Fibroblast of pulmonary artery (primary cell): ENCODE results near the gene SORCS2.

Experiments used
- DNase-seq: peaks from one replicate; pipeline ENCODE4 v3.0.0-alpha.2; 2010; ENCODE audit warnings: low read depth
- H3K4me3 ChIP-seq: replicated peaks from 2 replicates; pipeline ENCODE4 v1.5.1; 2011; ENCODE audit warnings: low read depth, mild to moderate bottlenecking, control low read depth, low read length, moderate library complexity
- CTCF ChIP-seq: IDR thresholded peaks from 2 replicates; pipeline ENCODE4 v1.5.1; 2011; ENCODE audit warnings: mild to moderate bottlenecking, control low read depth, low read length, inconsistent platforms; ENCODE audit errors: missing control alignments

The SORCS2 gene

DNA sequence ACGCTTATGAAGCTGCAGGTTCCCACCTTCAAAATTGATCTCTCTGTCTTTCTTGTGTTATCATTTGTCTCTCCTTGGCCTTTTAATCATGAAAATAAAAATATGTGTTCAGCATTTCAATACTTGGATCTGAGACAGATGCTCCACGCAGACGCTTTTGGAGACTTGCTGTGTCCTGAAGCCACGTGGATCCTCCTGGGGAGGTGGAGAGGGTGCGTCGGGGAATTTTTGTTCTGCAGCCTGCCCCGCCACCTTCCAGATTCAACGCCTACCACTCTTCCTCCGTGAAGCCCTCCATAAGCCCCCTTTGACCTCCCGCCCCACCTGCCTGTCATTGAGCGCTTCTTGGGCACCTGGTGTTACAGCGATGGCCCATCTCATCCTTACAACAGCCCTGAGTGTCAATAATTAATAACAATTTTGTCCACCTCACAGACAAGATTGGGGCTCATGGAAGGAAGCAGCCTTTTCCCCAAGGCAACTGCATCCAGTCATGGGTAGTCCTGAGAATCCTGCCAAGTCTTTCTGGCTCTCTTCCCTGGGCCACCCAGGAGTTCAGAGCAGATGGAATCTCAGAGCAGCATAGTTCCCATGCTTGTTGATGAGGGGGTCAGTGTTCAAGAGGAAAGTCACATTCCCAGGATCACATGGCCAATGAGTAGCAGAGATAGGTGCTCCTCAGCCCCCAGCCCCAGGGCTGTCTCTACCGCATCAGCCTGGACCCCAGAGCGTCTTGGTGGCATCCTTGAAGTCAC lies 415.0 kb downstream of the SORCS2 start:
- no peak overlapping the region for H3K4me3 ChIP-seq
- peak; percentile 7 for DNase-seq
- no peak for TF ChIP-seq CTCF

GRCh38 chr4:7608046-7608445 lies 415.7 kb downstream of the SORCS2 start:
- no peak for DNase-seq
- no peak for TF ChIP-seq CTCF
- H3K4me3 ChIP-seq = no peak overlapping the region

GRCh38 chr4:7609316-7609715 lies 417.0 kb downstream of the SORCS2 start:
- no peak for TF ChIP-seq CTCF
- DNase-seq = no peak
- H3K4me3 ChIP-seq = no peak overlapping the region

DNA sequence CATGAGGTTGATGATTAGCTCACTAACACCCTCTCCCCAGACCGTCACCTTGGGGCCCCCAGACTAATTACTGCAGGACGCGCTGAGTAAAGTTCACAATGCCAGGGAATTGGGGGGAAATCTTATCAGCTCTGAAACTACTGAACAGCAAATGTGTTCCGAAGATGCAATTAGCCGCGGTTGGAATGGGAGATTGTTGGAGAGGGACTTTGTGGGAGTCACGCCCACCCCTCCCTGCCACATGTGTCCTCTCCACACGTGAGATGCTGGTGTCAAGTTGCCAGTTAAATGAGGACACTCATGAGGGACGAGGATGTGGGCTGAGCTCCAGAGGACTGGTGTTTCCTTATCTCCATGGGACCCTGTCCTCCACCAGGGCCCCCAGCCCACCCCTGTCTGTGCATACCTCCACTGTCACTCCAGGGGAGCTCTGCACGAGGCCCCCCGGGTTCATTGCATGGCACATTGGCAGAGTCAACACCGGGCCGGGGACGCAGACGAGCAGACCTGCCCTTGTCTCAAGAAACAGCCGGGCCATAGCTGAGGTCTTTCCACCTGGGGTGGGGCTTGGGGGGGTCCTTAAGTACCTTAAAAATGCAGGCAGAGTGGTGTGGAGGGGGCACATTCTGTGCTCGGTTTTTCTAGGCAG lies 417.8 kb downstream of the SORCS2 start:
- no peak for DNase-seq
- no peak for TF ChIP-seq CTCF
- H3K4me3 ChIP-seq = no peak overlapping the region

GRCh38 chr4:7610841-7611240 lies 418.5 kb downstream of the SORCS2 start:
- no peak overlapping the region for H3K4me3 ChIP-seq
- no peak for DNase-seq
- TF ChIP-seq CTCF = no peak

GRCh38 chr4:7612311-7612897 lies 420.1 kb downstream of the SORCS2 start:
- no peak for TF ChIP-seq CTCF
- DNase-seq = no peak

More at GRCh38 chr4:7612311-7612897, 420.1 kb downstream of the SORCS2 start:
- H3K4me3 ChIP-seq = no peak overlapping the region
